A549 (cell line): ENCODE measurements around the gene MMP25.

Source experiments
- CHD2 ChIP-seq: fragments of 150-350 bp; IDR thresholded peaks from 2 replicates; pipeline ENCODE4 v1.6.1; 2014; ENCODE audit warnings: low read length; ENCODE audit not compliant: partially characterized antibody
- CTCF ChIP-seq: fragments of >200 bp; sonication (Bioruptor Twin); formaldehyde crosslinking; IDR thresholded peaks from 3 replicates; pipeline ENCODE4 v1.5.1; 2016
- FOSL2 ChIP-seq, 2 experiments: fragments of 450-650 bp in 1 of 2; fragments of >200 bp in 1 of 2; sonication (Bioruptor Twin) in 1 of 2; formaldehyde crosslinking; IDR thresholded peaks; 2 replicates each; pipeline versions ENCODE4 v1.5.0 to v1.6.1; 2016 to 2020; ENCODE audit warnings: mild to moderate bottlenecking in 1 of 2, moderate library complexity in 1 of 2
- NR3C1 ChIP-seq: fragments of >200 bp; sonication (Bioruptor Twin); formaldehyde crosslinking; IDR thresholded peaks from 3 replicates; pipeline ENCODE4 v1.6.1; 2017
- PHF8 ChIP-seq: fragments of 200-600 bp; sonication (generic); IDR thresholded peaks from 2 replicates; pipeline ENCODE4 v1.6.1; 2016; ENCODE audit warnings: low read depth, mild to moderate bottlenecking, antibody characterized with exemption, moderate library complexity, borderline replicate concordance
- RFX5 ChIP-seq: fragments of 450-650 bp; IDR thresholded peaks from 2 replicates; pipeline ENCODE4 v1.7.1; 2014; ENCODE audit warnings: antibody characterized with exemption, mild to moderate bottlenecking, moderate library complexity
- TF ChIP-seq, protein P1 (sequence below): IDR thresholded peaks from 2 replicates; pipeline ENCODE4 v1.6.1; 2012; ENCODE audit warnings: low read depth, borderline replicate concordance

GRCh38 chr16:3088925-3089716 is 42.8 kb downstream of the MMP25 start:
- TF ChIP-seq CTCF = no peak
- no peak for TF ChIP-seq RFX5
- no peak for TF ChIP-seq CHD2
- TF ChIP-seq, protein P1, sequence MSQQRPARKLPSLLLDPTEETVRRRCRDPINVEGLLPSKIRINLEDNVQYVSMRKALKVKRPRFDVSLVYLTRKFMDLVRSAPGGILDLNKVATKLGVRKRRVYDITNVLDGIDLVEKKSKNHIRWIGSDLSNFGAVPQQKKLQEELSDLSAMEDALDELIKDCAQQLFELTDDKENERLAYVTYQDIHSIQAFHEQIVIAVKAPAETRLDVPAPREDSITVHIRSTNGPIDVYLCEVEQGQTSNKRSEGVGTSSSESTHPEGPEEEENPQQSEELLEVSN = no peak
- no peak for TF ChIP-seq FOSL2 (IDR thresholded peaks at IDR 0.05)
- TF ChIP-seq FOSL2 (CRISPR knock-in tag; IDR thresholded peaks at IDR 0.05) = no peak
- TF ChIP-seq NR3C1 = no peak
- no peak for TF ChIP-seq PHF8
